Uterus (tissue), 4 donors: ENCODE results near the gene ZNF81. TPM values are rescaled to one million over a fixed set of nuclear protein-coding genes. Genes with fewer than 3 reads are reported as not detected.

Source experiments
- DNase-seq, 2 donors: peaks; one replicate each; pipeline ENCODE4 v3.0.0-alpha.2; 2019 to 2020
- H3K27ac ChIP-seq, 2 donors: fragments of 200-600 bp; sonication (generic); 1 replicate in 1 of 2; 2 replicates in 1 of 2; pipeline ENCODE4 v1.5.1; 2016 to 2018
- H3K27me3 ChIP-seq, 2 donors: fragments of 200-600 bp; sonication (generic); one replicate each; pipeline ENCODE4 v1.5.1; 2018 to 2019; ENCODE audit warnings: control low read depth in 1 of 2
- H3K36me3 ChIP-seq, 2 donors: fragments of 200-600 bp; sonication (generic); one replicate each; pipeline ENCODE4 v1.5.1; 2019; ENCODE audit warnings: control low read depth in 1 of 2
- H3K4me1 ChIP-seq, 2 donors: fragments of 200-600 bp; sonication (generic); one replicate each; pipeline ENCODE4 v1.5.1; 2018 to 2019; ENCODE audit warnings: control low read depth in 1 of 2
- H3K4me3 ChIP-seq, 2 donors: fragments of 200-600 bp; sonication (generic); 1 replicate in 1 of 2; 2 replicates in 1 of 2; pipeline ENCODE4 v1.5.1; 2018 to 2019; ENCODE audit warnings: mild to moderate bottlenecking in 1 of 2
- H3K9me3 ChIP-seq, 2 donors: fragments of 200-600 bp; sonication (generic); one replicate each; pipeline ENCODE4 v1.5.1; 2019; ENCODE audit warnings: control low read depth in 1 of 2
- POLR2A ChIP-seq, 2 donors: fragments of 450-650 bp; IDR thresholded peaks; one replicate each; pipeline ENCODE4 v1.6.1; 2016; ENCODE audit warnings: antibody characterized with exemption in 2 of 2, mild to moderate bottlenecking in 1 of 2, moderate library complexity in 1 of 2
- intact Hi-C: fragments of 100-400 bp; cut with DNase I; formaldehyde crosslinking; loops from one replicate; pipeline ENCODE4 v1.15.1; 2023; ENCODE audit warnings: low total_unique reads
- total RNA-seq, 4 donors: library from RNA; depleted of rRNA in 3 of 4; stranded (reverse); fragments of >200 nt in 3 of 4; gene quantifications; one replicate each; pipeline versions ENCODE4 v1.1.0 to v1.2.4, GENCODE V29; 2014 to 2023
- TF ChIP-seq, protein P1 (sequence below), 4 experiments: fragments of 200-600 bp in 2 of 4; fragments of 450-650 bp in 2 of 4; sonication (generic) in 2 of 4; IDR thresholded peaks; one replicate each; pipeline ENCODE4 v1.5.1; 2016 to 2019; ENCODE audit warnings: antibody characterized with exemption in 4 of 4, mild to moderate bottlenecking in 2 of 4, moderate library complexity in 1 of 4
- donor health status: DM: yes; HTN: yes; CAD: no.

Gene ZNF81
- total RNA-seq, 4 donors from 2014 or later: 2.6 to 26.6 (median 9.4) TPM

- no peaks in the 10 kb centered on the region for H3K36me3 ChIP-seq
- no peak overlapping the region for H3K27ac ChIP-seq
- H3K4me3 ChIP-seq: no peak overlapping the region
- no peaks in the 10 kb centered on the region for H3K9me3 ChIP-seq
- TF ChIP-seq POLR2A (IDR thresholded peaks at IDR 0.05): no peak
- TF ChIP-seq, protein P1, sequence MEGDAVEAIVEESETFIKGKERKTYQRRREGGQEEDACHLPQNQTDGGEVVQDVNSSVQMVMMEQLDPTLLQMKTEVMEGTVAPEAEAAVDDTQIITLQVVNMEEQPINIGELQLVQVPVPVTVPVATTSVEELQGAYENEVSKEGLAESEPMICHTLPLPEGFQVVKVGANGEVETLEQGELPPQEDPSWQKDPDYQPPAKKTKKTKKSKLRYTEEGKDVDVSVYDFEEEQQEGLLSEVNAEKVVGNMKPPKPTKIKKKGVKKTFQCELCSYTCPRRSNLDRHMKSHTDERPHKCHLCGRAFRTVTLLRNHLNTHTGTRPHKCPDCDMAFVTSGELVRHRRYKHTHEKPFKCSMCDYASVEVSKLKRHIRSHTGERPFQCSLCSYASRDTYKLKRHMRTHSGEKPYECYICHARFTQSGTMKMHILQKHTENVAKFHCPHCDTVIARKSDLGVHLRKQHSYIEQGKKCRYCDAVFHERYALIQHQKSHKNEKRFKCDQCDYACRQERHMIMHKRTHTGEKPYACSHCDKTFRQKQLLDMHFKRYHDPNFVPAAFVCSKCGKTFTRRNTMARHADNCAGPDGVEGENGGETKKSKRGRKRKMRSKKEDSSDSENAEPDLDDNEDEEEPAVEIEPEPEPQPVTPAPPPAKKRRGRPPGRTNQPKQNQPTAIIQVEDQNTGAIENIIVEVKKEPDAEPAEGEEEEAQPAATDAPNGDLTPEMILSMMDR (IDR thresholded peaks at IDR 0.05): no peak
- no peak for DNase-seq
- H3K27me3 ChIP-seq: no peaks in the 10 kb centered on the region
- intact Hi-C loops: no loop called here
- no peaks in the 10 kb centered on the region for H3K4me1 ChIP-seq
These were observed 61.3 kb downstream of the ZNF81 start for GRCh38 chrX:47898024-47898423.

GRCh38 chrX:47900833-47901232 is 64.1 kb downstream of the ZNF81 start:
- H3K27me3 ChIP-seq: no peaks in the 10 kb centered on the region
- no peak overlapping the region for H3K27ac ChIP-seq
- no peak for DNase-seq
- H3K36me3 ChIP-seq: no peaks in the 10 kb centered on the region
- H3K4me1 ChIP-seq: no peaks in the 10 kb centered on the region
- TF ChIP-seq POLR2A (IDR thresholded peaks at IDR 0.05): no peak
- TF ChIP-seq, protein P1 (IDR thresholded peaks at IDR 0.05): no peak
- no peaks in the 10 kb centered on the region for H3K9me3 ChIP-seq
- H3K4me3 ChIP-seq: no peak overlapping the region
- intact Hi-C loops: no loop called here

DNA sequence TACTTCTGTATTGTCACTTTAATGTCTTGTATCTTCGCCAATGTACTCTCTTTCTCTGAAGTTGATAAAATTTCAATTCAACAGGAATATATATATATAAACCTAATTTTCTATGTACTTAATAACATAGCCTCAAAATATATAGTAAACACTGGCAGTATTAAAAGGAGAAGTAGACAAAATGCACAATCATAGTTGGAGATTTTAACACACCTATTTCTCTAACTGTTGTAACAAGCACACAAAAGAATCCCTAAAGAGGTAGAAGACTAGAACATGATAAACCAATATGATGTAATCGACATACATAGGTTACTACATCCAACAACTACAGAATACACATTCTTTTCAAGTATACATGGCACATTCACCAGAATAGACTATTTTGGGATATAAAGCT is 65.5 kb downstream of the ZNF81 start:
- intact Hi-C loops: no loop called here
- Histone ChIP-seq H3K36me3 (no peaks in the 10 kb centered on the region), H3K9me3 (no peaks in the 10 kb centered on the region), H3K4me3 (no peak overlapping the region), H3K4me1 (no peaks in the 10 kb centered on the region), H3K27ac (no peak overlapping the region), H3K27me3 (no peaks in the 10 kb centered on the region)
- no peak for DNase-seq
- TF ChIP-seq POLR2A (IDR thresholded peaks at IDR 0.05): no peak
- TF ChIP-seq, protein P1 (IDR thresholded peaks at IDR 0.05): no peak

- no peaks in the 10 kb centered on the region for H3K27me3 ChIP-seq
- no peak for DNase-seq
- H3K4me1 ChIP-seq: no peaks in the 10 kb centered on the region
- TF ChIP-seq, protein P1 (IDR thresholded peaks at IDR 0.05): no peak
- no peak for TF ChIP-seq POLR2A (IDR thresholded peaks at IDR 0.05)
- no peak overlapping the region for H3K27ac ChIP-seq
- no peaks in the 10 kb centered on the region for H3K36me3 ChIP-seq
- H3K4me3 ChIP-seq: no peak overlapping the region
- intact Hi-C loops: no loop called here
- peaks cover 0 to 4% of the 10 kb centered on the region in 2 donors for H3K9me3 ChIP-seq
These were observed 79.3 kb downstream of the ZNF81 start for GRCh38 chrX:47915886-47916493.

GRCh38 chrX:47918274-47918673 is 81.6 kb downstream of the ZNF81 start:
- Histone ChIP-seq H3K4me1 (no peaks in the 10 kb centered on the region), H3K27ac (no peak overlapping the region), H3K36me3 (no peaks in the 10 kb centered on the region), H3K27me3 (no peaks in the 10 kb centered on the region), H3K4me3 (no peak overlapping the region), H3K9me3 (peaks cover 0 to 4% of the 10 kb centered on the region in 2 donors)
- TF ChIP-seq, protein P1 (IDR thresholded peaks at IDR 0.05): no peak
- no peak for TF ChIP-seq POLR2A (IDR thresholded peaks at IDR 0.05)
- DNase-seq: no peak
- intact Hi-C loops: no loop called here
